Measurements from ENCODE around the gene ELMO1. TPM values are rescaled to one million over a fixed set of nuclear protein-coding genes. Genes with fewer than 3 reads are reported as not detected.

Gene ELMO1
- total RNA-seq, 1 experiment from 2014 or later = 7.8 TPM

- WGBS (ENCODE audit: extremely low coverage, insufficient read length, low lambda C conversion rate) = no CpG with 5 or more reads among the region's 3 CpGs
- Histone ChIP-seq H3K79me1 (ENCODE audit: insufficient read depth, low read depth, low read length, poor library complexity, severe bottlenecking) (no peaks in the 10 kb centered on the region), H2AK5ac (ENCODE audit: insufficient read length, low read length) (no peak overlapping the region), H3K18ac (ENCODE audit: insufficient read length, low read depth, low read length) (no peak overlapping the region), H3K4me2 (ENCODE audit: insufficient read depth, insufficient read length, low read length) (no peak overlapping the region), H2AFZ (ENCODE audit: low read length) (no peak overlapping the region), H3K14ac (ENCODE audit: insufficient read depth, low read length) (no peak overlapping the region), H2BK20ac (ENCODE audit: low read depth, low read length, poor library complexity, severe bottlenecking) (no peak overlapping the region), H2BK120ac (ENCODE audit: low read depth, low read length, poor library complexity, severe bottlenecking) (no peak overlapping the region), H3K9ac (ENCODE audit: extremely low read depth, insufficient read length, low read length) (no peak overlapping the region), H3K27ac (ENCODE audit: insufficient read length, low read depth, low read length) (no peak overlapping the region), H4K5ac (ENCODE audit: insufficient read length, low read depth, low read length) (no peak overlapping the region), H4K8ac (replicated peaks; ENCODE audit: insufficient read length, low read depth, low read length) (no peak overlapping the region), H2BK15ac (ENCODE audit: low read depth, low read length) (no peak overlapping the region), H3K56ac (ENCODE audit: insufficient read length, low read depth, low read length) (no peak overlapping the region), H3K9me3 (ENCODE audit: control insufficient read depth, low read depth, low read length) (no peaks in the 10 kb centered on the region), H3K23me2 (ENCODE audit: insufficient read length, low read depth, low read length, poor library complexity, severe bottlenecking) (no peaks in the 10 kb centered on the region), H3K4me1 (ENCODE audit: insufficient read depth, low read length) (no peaks in the 10 kb centered on the region; the same call in 1 of the 2 replicates), H3K27me3 (ENCODE audit: insufficient read depth, low read length) (no peaks in the 10 kb centered on the region), H4K20me1 (ENCODE audit: control insufficient read depth, insufficient read depth, insufficient read length) (no peaks in the 10 kb centered on the region), H3T11ph (ENCODE audit: low read length) (no peak overlapping the region), H3K4ac (ENCODE audit: low read depth, low read length) (no peak overlapping the region), H3K79me2 (ENCODE audit: insufficient read depth, low read length) (no peaks in the 10 kb centered on the region), H2BK5ac (ENCODE audit: insufficient read length, low read length) (no peak overlapping the region), H2BK12ac (ENCODE audit: insufficient read length, low read depth, low read length) (no peak overlapping the region), H3K23ac (ENCODE audit: insufficient read length, low read depth, low read length) (no peak overlapping the region), H4K91ac (ENCODE audit: insufficient read length, low read depth, low read length) (no peak overlapping the region)
- H3K27ac Mint-ChIP-seq = peak overlapping the region in 2 of 3 experiments; percentile 26 to 60; a peak in 1 of 7 replicates
- DNase-seq = no peak
- H3K4me1 Mint-ChIP-seq = peaks cover 11 to 13% of the 10 kb centered on the region in 2 experiments
- H3K4me3 Mint-ChIP-seq = no peak overlapping the region
- no peaks in the 10 kb centered on the region; the same call in 1 of the 2 replicates for H3K27me3 Mint-ChIP-seq (ENCODE audit: low read depth)
- peaks cover 5 to 6% (median 5%) of the 10 kb centered on the region in 3 experiments for H3K36me3 Mint-ChIP-seq (ENCODE audit: insufficient read depth in 1 of 3, low read depth in 3 of 3)
- no peak for TF ChIP-seq CTCF (conservative IDR thresholded peaks at IDR 0.05)
- H3K9me3 Mint-ChIP-seq = peaks cover 6 to 7% of the 10 kb centered on the region in 2 experiments
Observed at GRCh38 chr7:37289367-37289766, 159.3 kb downstream of the ELMO1 start.
